Osteoblast (primary cell): ENCODE measurements around the gene DYNC1I2. TPM values are rescaled to one million over a fixed set of nuclear protein-coding genes. Genes with fewer than 3 reads are reported as not detected.
"Not testable (repeated sequence)": the region's sequence is repeated elsewhere in the genome, so short reads cannot be mapped to it uniquely, and the experiment has no call there.

Experiments used
- DNase-seq: peaks from one replicate; pipeline ENCODE4 v3.0.0; 2011; ENCODE audit warnings: low spot score, mixed read lengths; ENCODE audit not compliant: insufficient read length; ENCODE audit errors: missing footprints
- H2AFZ ChIP-seq: 2 replicates; pipeline ENCODE4 v1.6.0; 2011; ENCODE audit warnings: mild to moderate bottlenecking, low read length
- H3K27ac ChIP-seq: 2 replicates; pipeline ENCODE4 v1.5.1; 2011; ENCODE audit warnings: mild to moderate bottlenecking, low read depth, low read length, moderate library complexity
- H3K27me3 ChIP-seq: 2 replicates; pipeline ENCODE4 v1.6.0; 2012; ENCODE audit warnings: mild to moderate bottlenecking, control low read depth, inconsistent platforms, low read length, moderate library complexity; ENCODE audit not compliant: insufficient read depth
- H3K36me3 ChIP-seq: 2 replicates; pipeline ENCODE4 v1.5.1; 2011; ENCODE audit warnings: mild to moderate bottlenecking, low read length, control low read depth, moderate library complexity; ENCODE audit not compliant: insufficient read depth
- H3K4me1 ChIP-seq: 2 replicates; pipeline ENCODE4 v1.5.1; 2011; ENCODE audit warnings: mild to moderate bottlenecking, low read length, control low read depth, moderate library complexity; ENCODE audit not compliant: insufficient read depth
- H3K4me2 ChIP-seq: 2 replicates; pipeline ENCODE4 v1.6.0; 2011; ENCODE audit warnings: mild to moderate bottlenecking, low read length; ENCODE audit not compliant: insufficient read depth
- H3K4me3 ChIP-seq: fragments of 200-600 bp; sonication (generic); 3 replicates; pipeline ENCODE4 v1.5.1; 2012; ENCODE audit warnings: mild to moderate bottlenecking, low read length, inconsistent platforms; ENCODE audit not compliant: insufficient read depth
- H3K79me2 ChIP-seq: 2 replicates; pipeline ENCODE4 v1.6.0; 2012; ENCODE audit warnings: mild to moderate bottlenecking, low read length, control low read depth, inconsistent platforms; ENCODE audit not compliant: insufficient read depth
- H3K9me3 ChIP-seq: 2 replicates; pipeline ENCODE4 v1.5.1; 2011; ENCODE audit warnings: low read depth, low read length, control low read depth
- H4K20me1 ChIP-seq: 2 replicates; pipeline ENCODE4 v1.6.0; 2012; ENCODE audit warnings: mild to moderate bottlenecking, low read length, control low read depth; ENCODE audit not compliant: insufficient read depth
- total RNA-seq: library from RNA; depleted of rRNA; stranded (reverse); fragments of >200 nt; gene quantifications from 2 replicates; pipeline ENCODE4 v1.2.3, GENCODE V29; 2012
- TF ChIP-seq, protein P1 (sequence below): IDR thresholded peaks from 2 replicates; pipeline ENCODE4 v1.5.1; 2011; ENCODE audit warnings: mild to moderate bottlenecking, low read depth, low read length, moderate library complexity; ENCODE audit errors: extremely low read depth

The DYNC1I2 gene
- total RNA-seq, 1 donor = 110 TPM

DNA sequence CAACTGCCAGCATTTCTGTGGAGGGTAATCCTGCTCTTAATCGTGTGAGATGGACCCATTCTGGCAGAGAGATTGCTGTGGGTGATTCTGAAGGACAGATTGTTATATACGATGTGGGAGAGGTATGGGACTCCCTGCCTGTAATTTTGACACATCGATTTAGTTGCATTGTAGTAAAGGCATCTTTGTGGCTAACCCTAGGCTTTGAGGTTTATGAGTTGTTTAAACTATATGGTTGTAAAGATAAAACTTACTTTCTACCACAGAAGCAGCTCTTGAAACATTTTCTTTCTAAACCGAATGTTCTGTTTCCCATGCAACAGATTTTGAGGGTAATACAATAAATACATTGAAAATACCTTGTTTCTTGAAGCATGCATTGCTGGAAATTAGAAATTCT lies 58.5 kb downstream of the DYNC1I2 start:
- Histone ChIP-seq H3K36me3 (peaks cover 59% of the 10 kb centered on the region), H3K27me3 (no peaks in the 10 kb centered on the region), H3K4me1 (no peaks in the 10 kb centered on the region), H4K20me1 (no peaks in the 10 kb centered on the region), H3K27ac (no peak overlapping the region), H2AFZ (no peak overlapping the region), H3K79me2 (no peaks in the 10 kb centered on the region), H3K9me3 (no peaks in the 10 kb centered on the region), H3K4me3 (no peak overlapping the region), H3K4me2 (no peak overlapping the region)
- no peak for DNase-seq
- TF ChIP-seq, protein P1, sequence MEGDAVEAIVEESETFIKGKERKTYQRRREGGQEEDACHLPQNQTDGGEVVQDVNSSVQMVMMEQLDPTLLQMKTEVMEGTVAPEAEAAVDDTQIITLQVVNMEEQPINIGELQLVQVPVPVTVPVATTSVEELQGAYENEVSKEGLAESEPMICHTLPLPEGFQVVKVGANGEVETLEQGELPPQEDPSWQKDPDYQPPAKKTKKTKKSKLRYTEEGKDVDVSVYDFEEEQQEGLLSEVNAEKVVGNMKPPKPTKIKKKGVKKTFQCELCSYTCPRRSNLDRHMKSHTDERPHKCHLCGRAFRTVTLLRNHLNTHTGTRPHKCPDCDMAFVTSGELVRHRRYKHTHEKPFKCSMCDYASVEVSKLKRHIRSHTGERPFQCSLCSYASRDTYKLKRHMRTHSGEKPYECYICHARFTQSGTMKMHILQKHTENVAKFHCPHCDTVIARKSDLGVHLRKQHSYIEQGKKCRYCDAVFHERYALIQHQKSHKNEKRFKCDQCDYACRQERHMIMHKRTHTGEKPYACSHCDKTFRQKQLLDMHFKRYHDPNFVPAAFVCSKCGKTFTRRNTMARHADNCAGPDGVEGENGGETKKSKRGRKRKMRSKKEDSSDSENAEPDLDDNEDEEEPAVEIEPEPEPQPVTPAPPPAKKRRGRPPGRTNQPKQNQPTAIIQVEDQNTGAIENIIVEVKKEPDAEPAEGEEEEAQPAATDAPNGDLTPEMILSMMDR = no peak

DNA sequence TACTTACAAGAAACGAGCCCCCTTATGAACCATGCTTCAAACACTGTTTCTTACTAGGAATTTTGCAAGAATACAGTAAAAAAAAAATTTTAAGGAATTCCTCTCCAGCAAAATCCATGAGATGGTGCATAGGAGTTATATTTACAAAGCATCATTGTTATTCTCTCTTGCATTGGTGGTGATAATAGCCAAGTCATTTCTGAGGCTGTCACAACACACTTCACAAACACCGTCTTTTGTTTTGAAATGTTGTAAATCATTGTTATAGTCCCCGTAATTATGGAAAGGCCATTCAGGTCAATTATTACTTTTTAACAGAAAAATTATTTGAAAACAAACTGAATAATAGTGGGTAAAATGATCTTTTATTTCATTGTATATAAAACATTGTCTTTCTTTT lies 60.1 kb downstream of the DYNC1I2 start:
- Histone ChIP-seq H3K9me3 (no peaks in the 10 kb centered on the region), H4K20me1 (no peaks in the 10 kb centered on the region), H2AFZ (no peak overlapping the region), H3K4me1 (no peaks in the 10 kb centered on the region), H3K36me3 (peaks cover 67% of the 10 kb centered on the region), H3K4me2 (no peak overlapping the region), H3K27me3 (no peaks in the 10 kb centered on the region), H3K27ac (no peak overlapping the region), H3K79me2 (no peaks in the 10 kb centered on the region), H3K4me3 (no peak overlapping the region)
- TF ChIP-seq, protein P1 = no peak
- DNase-seq = no peak

DNA sequence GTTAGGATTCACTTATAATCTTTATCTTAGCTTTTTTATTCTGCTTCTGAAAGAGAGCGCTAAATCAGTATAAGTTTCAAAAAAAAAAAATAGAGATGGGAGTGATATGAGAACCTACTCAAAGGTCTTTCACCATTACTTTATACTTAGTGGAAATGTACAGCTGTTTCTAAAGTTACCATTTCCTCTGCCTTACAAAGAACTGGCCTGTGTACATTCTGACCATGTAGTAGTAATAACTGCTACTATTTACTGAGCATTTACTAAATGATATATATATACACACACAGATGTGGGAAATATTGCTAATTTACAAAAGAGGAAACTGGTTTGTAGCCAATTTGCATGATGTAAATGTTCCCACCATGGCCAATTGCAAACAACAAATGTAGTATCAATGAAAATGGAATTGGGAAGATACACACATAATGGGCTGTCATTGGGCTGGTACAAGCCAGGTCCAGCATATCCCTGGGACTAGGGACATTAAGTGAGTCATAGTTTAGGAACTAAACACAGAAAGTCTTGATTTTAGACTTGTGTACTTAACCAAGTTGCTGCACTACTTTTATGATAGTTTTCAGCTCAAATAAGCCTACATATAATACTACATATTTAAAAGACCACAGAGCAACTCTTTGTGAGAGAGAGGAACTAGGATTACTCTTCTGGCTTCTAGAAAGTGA lies 67.1 kb downstream of the DYNC1I2 start:
- no peak for DNase-seq
- no peak overlapping the region for H3K4me3 ChIP-seq
- H3K9me3 ChIP-seq = no peaks in the 10 kb centered on the region
- H2AFZ ChIP-seq = no peak overlapping the region
- no peak overlapping the region for H3K4me2 ChIP-seq
- no peaks in the 10 kb centered on the region for H3K79me2 ChIP-seq
- H4K20me1 ChIP-seq = no peaks in the 10 kb centered on the region
- H3K27me3 ChIP-seq = no peaks in the 10 kb centered on the region
- peaks cover 16% of the 10 kb centered on the region for H3K36me3 ChIP-seq
- TF ChIP-seq, protein P1 = no peak
- peaks cover 3% of the 10 kb centered on the region for H3K4me1 ChIP-seq
- H3K27ac ChIP-seq = no peak overlapping the region

DNA sequence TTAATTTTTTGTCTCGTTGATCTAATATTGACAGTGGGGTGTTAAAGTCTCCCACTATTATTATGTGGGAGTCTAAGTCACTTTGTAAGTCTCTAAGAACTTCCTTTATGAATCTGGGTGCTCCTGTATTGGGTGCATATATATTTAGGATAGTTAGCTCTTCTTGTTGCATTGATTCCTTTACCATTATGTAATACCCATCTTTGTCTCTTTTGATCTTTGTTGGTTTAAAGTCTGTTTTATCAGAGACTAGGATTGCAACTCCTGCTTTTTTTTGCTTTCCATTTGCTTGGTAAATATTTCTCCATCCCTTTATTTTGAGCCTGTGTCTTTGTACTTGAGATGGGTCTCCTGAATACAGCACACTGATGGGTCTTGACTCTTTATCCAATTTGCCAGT lies 71.5 kb downstream of the DYNC1I2 start:
- H3K36me3 ChIP-seq = peaks cover 29% of the 10 kb centered on the region
- peaks cover 14% of the 10 kb centered on the region for H3K4me1 ChIP-seq
- H3K4me2 ChIP-seq, H2AFZ ChIP-seq, H4K20me1 ChIP-seq, H3K79me2 ChIP-seq, H3K27me3 ChIP-seq, DNase-seq, H3K4me3 ChIP-seq, H3K9me3 ChIP-seq, H3K27ac ChIP-seq: not testable (repeated sequence)

DNA sequence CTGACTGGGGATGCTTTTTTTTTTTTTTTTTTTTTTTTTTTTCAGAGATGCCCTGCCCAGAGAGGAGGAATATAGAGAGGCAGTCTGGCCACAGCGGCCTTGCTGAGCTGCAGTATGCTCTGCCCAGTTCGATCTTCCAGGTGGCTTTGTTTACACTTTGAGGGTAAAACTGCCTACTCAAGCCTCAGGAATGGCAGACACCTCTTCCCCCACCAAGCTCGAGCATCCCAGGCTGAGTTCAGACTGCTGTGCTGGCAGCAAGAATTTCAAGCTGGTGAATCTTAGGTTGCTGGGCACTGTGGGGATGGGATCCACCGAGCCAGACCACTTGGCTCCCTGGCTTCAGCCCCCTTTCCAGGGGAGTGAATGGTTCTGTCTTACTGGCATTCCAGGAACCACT lies 73.9 kb downstream of the DYNC1I2 start:
- DNase-seq, H3K79me2 ChIP-seq, H3K9me3 ChIP-seq, H4K20me1 ChIP-seq, H2AFZ ChIP-seq, H3K27me3 ChIP-seq, H3K4me2 ChIP-seq, H3K4me3 ChIP-seq, H3K27ac ChIP-seq: not testable (repeated sequence)
- Histone ChIP-seq H3K36me3 (peaks cover 32% of the 10 kb centered on the region), H3K4me1 (peaks cover 11% of the 10 kb centered on the region)
